Islet precursor cell (in vitro differentiated cells): ENCODE measurements around the gene CGB7.
A peak's percentile ranks its signal among the peaks of the same experiment; 100 is the strongest.
"Not testable (repeated sequence)": the region's sequence is repeated elsewhere in the genome, so short reads cannot be mapped to it uniquely, and the experiment has no call there.

Experiments used
- DNase-seq: peaks from one replicate; pipeline ENCODE4 v3.0.0-alpha.2; 2018

Gene CGB7

GRCh38 chr19:49039736-49040135 lies 17.8 kb downstream of the CGB7 start:
- not testable (repeated sequence) for DNase-seq

GRCh38 chr19:49038557-49039276 lies 18.8 kb downstream of the CGB7 start:
- DNase-seq, result not testable (repeated sequence)

GRCh38 chr19:49038111-49038510 lies 19.4 kb downstream of the CGB7 start:
- not testable (repeated sequence) for DNase-seq

- not testable (repeated sequence) for DNase-seq
These were observed 20.7 kb downstream of the CGB7 start, which contains the start of gene CGB1 for GRCh38 chr19:49036815-49037214. TSS of gene CGB1 (minus strand) at chr19:49036895. CDS start at chr19:49036711, 184 bp downstream.

- not testable (repeated sequence) for DNase-seq
These were observed 25.8 kb downstream of the CGB7 start, which contains the start of gene CGB2 for GRCh38 chr19:49031642-49032301. TSS of gene CGB2 (plus strand) at chr19:49031890. CDS start at chr19:49032096, 206 bp downstream.

- not testable (repeated sequence) for DNase-seq
These were observed 27.2 kb downstream of the CGB7 start for GRCh38 chr19:49030323-49030722.

GRCh38 chr19:49029749-49030148 lies 27.8 kb downstream of the CGB7 start:
- not testable (repeated sequence) for DNase-seq

GRCh38 chr19:49028686-49029085 lies 28.9 kb downstream of the CGB7 start:
- not testable (repeated sequence) for DNase-seq

GRCh38 chr19:49025599-49025998 lies 31.9 kb downstream of the CGB7 start:
- DNase-seq, result not testable (repeated sequence)

GRCh38 chr19:49025088-49025487 lies 32.5 kb downstream of the CGB7 start:
- not testable (repeated sequence) for DNase-seq

- not testable (repeated sequence) for DNase-seq
These were observed 33.3 kb downstream of the CGB7 start, which contains the start of gene CGB3 for GRCh38 chr19:49024233-49024632. TSS of gene CGB3 (minus strand) at chr19:49024333. CDS start at chr19:49023971, 362 bp downstream.

GRCh38 chr19:49022116-49022515 lies 35.4 kb downstream of the CGB7 start:
- no peak for DNase-seq

GRCh38 chr19:49020931-49021895 lies 36.3 kb downstream of the CGB7 start:
- peak; percentile 56 for DNase-seq

GRCh38 chr19:49020342-49020741 lies 37.2 kb downstream of the CGB7 start:
- peak; percentile 59 for DNase-seq

GRCh38 chr19:49019242-49019932 lies 38.2 kb downstream of the CGB7 start:
- DNase-seq, result peak; percentile 79

GRCh38 chr19:49018388-49019241 lies 38.9 kb downstream of the CGB7 start:
- peak; percentile 51 for DNase-seq

GRCh38 chr19:49017666-49018351 lies 39.7 kb downstream of the CGB7 start:
- DNase-seq, result peak; percentile 89

- DNase-seq, result no peak
These were observed 40.4 kb downstream of the CGB7 start, which contains the start of gene LHB for GRCh38 chr19:49017041-49017665. TSS of gene LHB (minus strand) at chr19:49017091. CDS start at chr19:49017081, 10 bp downstream.

GRCh38 chr19:49016067-49016839 lies 41.3 kb downstream of the CGB7 start:
- peak; percentile 14 for DNase-seq
